ENCODE measurements around the gene SCUBE1.

DNA sequence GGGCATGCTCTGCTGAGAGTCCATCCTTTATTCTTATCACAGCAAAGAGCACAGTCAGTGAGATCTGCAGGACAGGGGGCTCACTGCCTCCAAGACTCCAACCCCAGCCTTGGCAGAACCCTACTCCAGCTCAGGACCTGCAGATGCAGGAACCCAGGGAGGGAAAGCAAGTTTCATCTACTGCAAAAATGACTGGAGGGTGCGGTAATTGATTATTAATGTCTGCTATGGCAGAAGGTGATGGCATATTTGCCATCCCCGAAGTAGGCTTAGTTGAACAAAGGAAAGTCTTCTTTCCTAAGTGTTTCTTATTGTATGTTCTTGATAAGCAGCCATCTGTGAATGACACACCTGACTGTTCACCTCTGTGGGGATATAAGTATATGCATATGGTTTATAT is 9.2 kb downstream of the SCUBE1 start:
- TF ChIP-seq, protein P1, sequence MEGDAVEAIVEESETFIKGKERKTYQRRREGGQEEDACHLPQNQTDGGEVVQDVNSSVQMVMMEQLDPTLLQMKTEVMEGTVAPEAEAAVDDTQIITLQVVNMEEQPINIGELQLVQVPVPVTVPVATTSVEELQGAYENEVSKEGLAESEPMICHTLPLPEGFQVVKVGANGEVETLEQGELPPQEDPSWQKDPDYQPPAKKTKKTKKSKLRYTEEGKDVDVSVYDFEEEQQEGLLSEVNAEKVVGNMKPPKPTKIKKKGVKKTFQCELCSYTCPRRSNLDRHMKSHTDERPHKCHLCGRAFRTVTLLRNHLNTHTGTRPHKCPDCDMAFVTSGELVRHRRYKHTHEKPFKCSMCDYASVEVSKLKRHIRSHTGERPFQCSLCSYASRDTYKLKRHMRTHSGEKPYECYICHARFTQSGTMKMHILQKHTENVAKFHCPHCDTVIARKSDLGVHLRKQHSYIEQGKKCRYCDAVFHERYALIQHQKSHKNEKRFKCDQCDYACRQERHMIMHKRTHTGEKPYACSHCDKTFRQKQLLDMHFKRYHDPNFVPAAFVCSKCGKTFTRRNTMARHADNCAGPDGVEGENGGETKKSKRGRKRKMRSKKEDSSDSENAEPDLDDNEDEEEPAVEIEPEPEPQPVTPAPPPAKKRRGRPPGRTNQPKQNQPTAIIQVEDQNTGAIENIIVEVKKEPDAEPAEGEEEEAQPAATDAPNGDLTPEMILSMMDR (IDR thresholded peaks at IDR 0.05; ENCODE audit: poor library complexity) = no peak
- TF ChIP-seq EZH2 (IDR thresholded peaks at IDR 0.05; ENCODE audit: borderline replicate concordance) (no peak), EZH2phosphoT487 (IDR thresholded peaks at IDR 0.05; ENCODE audit: low read depth, severe bottlenecking, unreplicated experiment) (no peak)
